ENCODE measurements around the gene VPS4B. TPM values are rescaled to one million over a fixed set of nuclear protein-coding genes. Genes with fewer than 3 reads are reported as not detected.

The VPS4B gene
- total and polyA plus RNA-seq, 10 of the 15 experiments (the other 5 are each of a cell fraction or from before 2014, with no cell fraction given), result 21.4 to 37.6 (median 29.8) TPM

- H3K9me3 ChIP-seq (replicated peaks; ENCODE audit: control insufficient read depth, insufficient read depth, low read length), result no peaks in the 10 kb centered on the region
- BruUV-seq (replicated peaks), result no TSS peak
- no peak for DNase-seq (ENCODE audit: low read depth, low spot score)
- intact Hi-C loops (cut with micrococcal nuclease; ENCODE audit: unreplicated experiment) (no loop called here), in situ Hi-C loops (cut with MboI) (no loop called here)
- ATAC-seq, result no peak
- H3K4me3 ChIP-seq, result no peak overlapping the region
- no peaks in the 10 kb centered on the region for H4K20me1 ChIP-seq (ENCODE audit: control insufficient read depth, insufficient read depth)
- no peak for FAIRE-seq
- H3K79me2 ChIP-seq (ENCODE audit: control insufficient read depth, insufficient read depth, low read length), result no peaks in the 10 kb centered on the region
- no peak overlapping the region for H3K27ac ChIP-seq (ENCODE audit: control insufficient read depth, insufficient read depth)
- H3K27me3 ChIP-seq (replicated peaks in 1 of 2; ENCODE audit: control insufficient read depth in 2 of 2, insufficient read depth in 2 of 2, low read length in 1 of 2), result no peaks in the 10 kb centered on the region
- H2AFZ ChIP-seq (ENCODE audit: control insufficient read depth, low read depth, low read length), result no peak overlapping the region
- ChIA-PET CTCF (interaction anchor here (1.3 to 2.4 kb wide), 3 partner anchors 8 to 430 kb away, joined by 5 to 9 read pairs (median 6); no protein-coding TSS in a partner anchor), SMC1A (ENCODE audit: uncharacterized antibody, unreplicated experiment) (interaction anchor here (1.0 kb wide), 1 partner anchor 75 kb away, joined by 3 read pairs; no protein-coding TSS in a partner anchor), POLR2A (interaction anchor here (0.5 kb wide), 1 partner anchor 396 kb away, joined by 4 read pairs; no protein-coding TSS in a partner anchor), RAD21 (ENCODE audit: unreplicated experiment) (no interaction called here)
- WGBS (ENCODE audit: insufficient coverage, insufficient replicate concordance, low lambda C conversion rate, missing lambda C conversion rate), result 57% methylated on average over 5 of the region's 5 CpGs
- no peak overlapping the region for H3K4me2 ChIP-seq (ENCODE audit: control insufficient read depth, insufficient read depth)
- H3K4me1 ChIP-seq (ENCODE audit: control insufficient read depth, insufficient read depth, low read length), result no peaks in the 10 kb centered on the region
- H3K36me3 ChIP-seq (ENCODE audit: control insufficient read depth in 2 of 2, insufficient read depth in 2 of 2, low read length in 1 of 2), result no peaks in the 10 kb centered on the region
- no peak for TF ChIP-seq EED (IDR thresholded peaks at IDR 0.05; ENCODE audit: low read depth)
- TF ChIP-seq WRNIP1 (IDR thresholded peaks at IDR 0.05; ENCODE audit: borderline replicate concordance, low read depth, low read length), result no peak
- no peak for TF ChIP-seq ZBTB11 (CRISPR knock-in tag; IDR thresholded peaks at IDR 0.05)
- no peak for TF ChIP-seq EGR1 (IDR thresholded peaks at IDR 0.05; ENCODE audit: borderline replicate concordance in 1 of 2, low read depth in 2 of 2, low read length in 2 of 2)
- no peak overlapping the region for H3K9ac ChIP-seq (ENCODE audit: control insufficient read depth, insufficient read depth, low read length)
These were observed 24.8 kb upstream of the VPS4B start for GRCh38 chr18:63447066-63447465.

All from GM12878 (cell line).